GM12878 (cell line): ENCODE measurements around the gene EXOC4.

Source experiments
- CEBPB ChIP-seq, 2 experiments: fragments of 150-350 bp in 1 of 2; IDR thresholded peaks; 2 replicates each; pipeline ENCODE4 v1.6.1; 2012 to 2014; ENCODE audit warnings: low read depth in 2 of 2, low read length in 2 of 2, borderline replicate concordance in 1 of 2, inconsistent platforms in 1 of 2
- EP300 ChIP-seq, 2 experiments: fragments of 150-350 bp in 1 of 2; IDR thresholded peaks; 2 replicates each; pipeline ENCODE4 v1.6.1; 2011 to 2012; ENCODE audit warnings: low read depth in 2 of 2, low read length in 2 of 2, borderline replicate concordance in 1 of 2, improper control_type of control experiment in 1 of 2, inconsistent platforms in 1 of 2; ENCODE audit not compliant: control insufficient read depth in 1 of 2
- EZH2 ChIP-seq: IDR thresholded peaks from 2 replicates; pipeline ENCODE4 v1.6.1; 2012; ENCODE audit warnings: low read depth, mild to moderate bottlenecking, control low read depth, inconsistent platforms, low read length, borderline replicate concordance; ENCODE audit not compliant: control insufficient read depth
- KDM1A ChIP-seq: fragments of 200-600 bp; sonication (generic); IDR thresholded peaks from 2 replicates; pipeline ENCODE4 v1.6.1; 2016; ENCODE audit warnings: borderline replicate concordance
- MEF2A ChIP-seq: IDR thresholded peaks from 2 replicates; pipeline ENCODE4 v1.6.1; 2011; ENCODE audit warnings: low read depth, mild to moderate bottlenecking, low read length, moderate library complexity; ENCODE audit not compliant: insufficient read depth
- RELA ChIP-seq: fragments of 450-650 bp; IDR thresholded peaks from 2 replicates; pipeline ENCODE4 v1.8.0; 2014; ENCODE audit warnings: borderline replicate concordance; ENCODE audit not compliant: partially characterized antibody
- SIN3A ChIP-seq: IDR thresholded peaks from 2 replicates; pipeline ENCODE4 v1.6.1; 2012; ENCODE audit warnings: low read depth, low read length, improper control_type of control experiment
- TAF1 ChIP-seq: IDR thresholded peaks from 2 replicates; pipeline ENCODE4 v1.6.1; 2011; ENCODE audit warnings: mild to moderate bottlenecking, low read depth, low read length, borderline replicate concordance
- ZSCAN29 ChIP-seq: fragments of 450-650 bp; IDR thresholded peaks from 2 replicates; pipeline ENCODE4 v1.6.1; 2017; ENCODE audit warnings: mild to moderate bottlenecking, moderate library complexity
- TF ChIP-seq, protein P1 (sequence below): IDR thresholded peaks from 2 replicates; pipeline ENCODE4 v1.6.1; 2012; ENCODE audit warnings: low read depth, low read length, improper control_type of control experiment
- TF ChIP-seq, protein P2 (sequence below), 3 experiments: IDR thresholded peaks in 2 of 3; conservative IDR thresholded peaks in 1 of 3; 2 replicates each; pipeline ENCODE4 v1.5.1; 2011; ENCODE audit warnings: low read depth in 3 of 3, low read length in 3 of 3, mild to moderate bottlenecking in 3 of 3, control low read depth in 2 of 3, moderate library complexity in 2 of 3, inconsistent platforms in 1 of 3, mixed read lengths in 1 of 3; ENCODE audit not compliant: control insufficient read depth in 2 of 3, insufficient read depth in 1 of 3; ENCODE audit errors: extremely low read depth in 1 of 3
- TF ChIP-seq, protein P3 (sequence below): IDR thresholded peaks from 2 replicates; pipeline ENCODE4 v1.6.1; 2011; ENCODE audit warnings: mild to moderate bottlenecking, low read depth, low read length, moderate library complexity; ENCODE audit not compliant: insufficient replicate concordance
- TF ChIP-seq, protein P4 (sequence below): fragments of 450-650 bp; formaldehyde crosslinking; IDR thresholded peaks from 2 replicates; pipeline ENCODE4 v1.5.0; 2022; ENCODE audit warnings: mild to moderate bottlenecking, missing genetic modification characterization

DNA sequence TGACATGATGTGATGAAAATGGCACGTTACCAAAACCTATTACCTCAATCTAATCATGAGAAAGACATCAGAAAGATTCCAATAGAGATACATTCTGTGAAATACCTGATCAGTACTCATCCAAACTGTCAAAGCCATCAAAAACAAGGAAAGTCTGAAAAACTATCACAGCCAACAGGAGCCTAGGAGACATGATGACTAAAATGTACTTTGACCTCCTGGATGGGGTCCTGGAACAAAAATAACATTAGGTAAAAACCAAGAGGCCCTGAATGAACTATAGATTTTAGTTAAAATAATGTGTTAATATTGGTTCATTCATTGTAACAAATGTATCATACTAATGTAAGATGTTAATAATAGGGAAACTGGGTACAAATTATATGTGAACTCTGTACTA is 760.4 kb downstream of the EXOC4 start:
- TF ChIP-seq, protein P1, sequence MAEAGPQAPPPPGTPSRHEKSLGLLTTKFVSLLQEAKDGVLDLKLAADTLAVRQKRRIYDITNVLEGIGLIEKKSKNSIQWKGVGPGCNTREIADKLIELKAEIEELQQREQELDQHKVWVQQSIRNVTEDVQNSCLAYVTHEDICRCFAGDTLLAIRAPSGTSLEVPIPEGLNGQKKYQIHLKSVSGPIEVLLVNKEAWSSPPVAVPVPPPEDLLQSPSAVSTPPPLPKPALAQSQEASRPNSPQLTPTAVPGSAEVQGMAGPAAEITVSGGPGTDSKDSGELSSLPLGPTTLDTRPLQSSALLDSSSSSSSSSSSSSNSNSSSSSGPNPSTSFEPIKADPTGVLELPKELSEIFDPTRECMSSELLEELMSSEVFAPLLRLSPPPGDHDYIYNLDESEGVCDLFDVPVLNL, result no peak
- no peak for TF ChIP-seq CEBPB (IDR thresholded peaks at IDR 0.05; ENCODE audit: borderline replicate concordance in 1 of 2, low read depth in 2 of 2, low read length in 2 of 2)
- TF ChIP-seq ZSCAN29, result no peak
- TF ChIP-seq, protein P2, sequence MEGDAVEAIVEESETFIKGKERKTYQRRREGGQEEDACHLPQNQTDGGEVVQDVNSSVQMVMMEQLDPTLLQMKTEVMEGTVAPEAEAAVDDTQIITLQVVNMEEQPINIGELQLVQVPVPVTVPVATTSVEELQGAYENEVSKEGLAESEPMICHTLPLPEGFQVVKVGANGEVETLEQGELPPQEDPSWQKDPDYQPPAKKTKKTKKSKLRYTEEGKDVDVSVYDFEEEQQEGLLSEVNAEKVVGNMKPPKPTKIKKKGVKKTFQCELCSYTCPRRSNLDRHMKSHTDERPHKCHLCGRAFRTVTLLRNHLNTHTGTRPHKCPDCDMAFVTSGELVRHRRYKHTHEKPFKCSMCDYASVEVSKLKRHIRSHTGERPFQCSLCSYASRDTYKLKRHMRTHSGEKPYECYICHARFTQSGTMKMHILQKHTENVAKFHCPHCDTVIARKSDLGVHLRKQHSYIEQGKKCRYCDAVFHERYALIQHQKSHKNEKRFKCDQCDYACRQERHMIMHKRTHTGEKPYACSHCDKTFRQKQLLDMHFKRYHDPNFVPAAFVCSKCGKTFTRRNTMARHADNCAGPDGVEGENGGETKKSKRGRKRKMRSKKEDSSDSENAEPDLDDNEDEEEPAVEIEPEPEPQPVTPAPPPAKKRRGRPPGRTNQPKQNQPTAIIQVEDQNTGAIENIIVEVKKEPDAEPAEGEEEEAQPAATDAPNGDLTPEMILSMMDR (IDR thresholded peaks at IDR 0.05 in 2 of 3, conservative IDR thresholded peaks at IDR 0.05 in 1 of 3; ENCODE audit: control insufficient read depth in 2 of 3, extremely low read depth in 1 of 3, insufficient read depth in 1 of 3, low read depth in 3 of 3, low read length in 3 of 3), result no peak
- no peak for TF ChIP-seq SIN3A
- TF ChIP-seq, protein P3, sequence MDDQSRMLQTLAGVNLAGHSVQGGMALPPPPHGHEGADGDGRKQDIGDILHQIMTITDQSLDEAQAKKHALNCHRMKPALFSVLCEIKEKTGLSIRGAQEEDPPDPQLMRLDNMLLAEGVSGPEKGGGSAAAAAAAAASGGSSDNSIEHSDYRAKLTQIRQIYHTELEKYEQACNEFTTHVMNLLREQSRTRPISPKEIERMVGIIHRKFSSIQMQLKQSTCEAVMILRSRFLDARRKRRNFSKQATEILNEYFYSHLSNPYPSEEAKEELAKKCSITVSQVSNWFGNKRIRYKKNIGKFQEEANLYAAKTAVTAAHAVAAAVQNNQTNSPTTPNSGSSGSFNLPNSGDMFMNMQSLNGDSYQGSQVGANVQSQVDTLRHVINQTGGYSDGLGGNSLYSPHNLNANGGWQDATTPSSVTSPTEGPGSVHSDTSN, result no peak
- TF ChIP-seq KDM1A, result no peak
- TF ChIP-seq, protein P4, sequence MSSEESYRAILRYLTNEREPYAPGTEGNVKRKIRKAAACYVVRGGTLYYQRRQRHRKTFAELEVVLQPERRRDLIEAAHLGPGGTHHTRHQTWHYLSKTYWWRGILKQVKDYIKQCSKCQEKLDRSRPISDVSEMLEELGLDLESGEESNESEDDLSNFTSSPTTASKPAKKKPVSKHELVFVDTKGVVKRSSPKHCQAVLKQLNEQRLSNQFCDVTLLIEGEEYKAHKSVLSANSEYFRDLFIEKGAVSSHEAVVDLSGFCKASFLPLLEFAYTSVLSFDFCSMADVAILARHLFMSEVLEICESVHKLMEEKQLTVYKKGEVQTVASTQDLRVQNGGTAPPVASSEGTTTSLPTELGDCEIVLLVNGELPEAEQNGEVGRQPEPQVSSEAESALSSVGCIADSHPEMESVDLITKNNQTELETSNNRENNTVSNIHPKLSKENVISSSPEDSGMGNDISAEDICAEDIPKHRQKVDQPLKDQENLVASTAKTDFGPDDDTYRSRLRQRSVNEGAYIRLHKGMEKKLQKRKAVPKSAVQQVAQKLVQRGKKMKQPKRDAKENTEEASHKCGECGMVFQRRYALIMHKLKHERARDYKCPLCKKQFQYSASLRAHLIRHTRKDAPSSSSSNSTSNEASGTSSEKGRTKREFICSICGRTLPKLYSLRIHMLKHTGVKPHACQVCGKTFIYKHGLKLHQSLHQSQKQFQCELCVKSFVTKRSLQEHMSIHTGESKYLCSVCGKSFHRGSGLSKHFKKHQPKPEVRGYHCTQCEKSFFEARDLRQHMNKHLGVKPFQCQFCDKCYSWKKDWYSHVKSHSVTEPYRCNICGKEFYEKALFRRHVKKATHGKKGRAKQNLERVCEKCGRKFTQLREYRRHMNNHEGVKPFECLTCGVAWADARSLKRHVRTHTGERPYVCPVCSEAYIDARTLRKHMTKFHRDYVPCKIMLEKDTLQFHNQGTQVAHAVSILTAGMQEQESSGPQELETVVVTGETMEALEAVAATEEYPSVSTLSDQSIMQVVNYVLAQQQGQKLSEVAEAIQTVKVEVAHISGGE (CRISPR knock-in tag), result no peak
- no peak for TF ChIP-seq EP300 (IDR thresholded peaks at IDR 0.05; ENCODE audit: borderline replicate concordance in 1 of 2, control insufficient read depth in 1 of 2, low read depth in 2 of 2, low read length in 2 of 2)
- no peak for TF ChIP-seq MEF2A
- no peak for TF ChIP-seq EZH2
- TF ChIP-seq TAF1, result no peak
- TF ChIP-seq RELA, result no peak
